ENCODE data around the gene DHX57. TPM values are rescaled to one million over a fixed set of nuclear protein-coding genes. Genes with fewer than 3 reads are reported as not detected.
"Not testable (repeated sequence)": the region's sequence is repeated elsewhere in the genome, so short reads cannot be mapped to it uniquely, and the experiment has no call there.

The DHX57 gene
- total RNA-seq, 2 experiments from 2014 or later: 12.1 to 12.8 TPM

GRCh38 chr2:38808677-38809076 is 67.1 kb downstream of the DHX57 start:
- ChIA-PET POLR2A (interaction anchor here (0.6 kb wide), 1 partner anchor 748 kb away, joined by 3 read pairs; no protein-coding TSS in a partner anchor), CTCF (no interaction called here)
- no peaks in the 10 kb centered on the region for H3K27me3 Mint-ChIP-seq

GRCh38 chr2:38806733-38807059 is 69.0 kb downstream of the DHX57 start:
- POLR2A ChIA-PET: interaction anchor here (0.6 to 2.8 kb wide), 2 partner anchors 56 to 140 kb away, joined by 3 to 11 read pairs; partner anchors contain the start of gene SRSF7
- CTCF ChIA-PET: no interaction called here
- no peak for DNase-seq
- H3K36me3 Mint-ChIP-seq (ENCODE audit: low read depth): no peaks in the 10 kb centered on the region
- H3K4me1 Mint-ChIP-seq: no peaks in the 10 kb centered on the region
- no peaks in the 10 kb centered on the region for H3K9me3 Mint-ChIP-seq
- no peak overlapping the region for H3K4me3 Mint-ChIP-seq
- no peak overlapping the region for H3K27ac Mint-ChIP-seq
- no peaks in the 10 kb centered on the region for H3K27me3 Mint-ChIP-seq

More at GRCh38 chr2:38808677-38809076, 67.1 kb downstream of the DHX57 start:
- no peak overlapping the region for H3K4me3 Mint-ChIP-seq
- H3K36me3 Mint-ChIP-seq (ENCODE audit: low read depth): no peaks in the 10 kb centered on the region
- no peak overlapping the region for H3K27ac Mint-ChIP-seq
- no peaks in the 10 kb centered on the region for H3K9me3 Mint-ChIP-seq
- no peak for DNase-seq
- no peaks in the 10 kb centered on the region for H3K4me1 Mint-ChIP-seq

- no peaks in the 10 kb centered on the region for H3K36me3 Mint-ChIP-seq (ENCODE audit: low read depth)
- no peaks in the 10 kb centered on the region for H3K4me1 Mint-ChIP-seq
- DNase-seq: peak; percentile 18
- POLR2A ChIA-PET: interaction anchor here (0.6 to 2.8 kb wide), 2 partner anchors 55 to 139 kb away, joined by 3 to 11 read pairs; partner anchors contain the start of gene SRSF7
- H3K9me3 Mint-ChIP-seq: no peaks in the 10 kb centered on the region
- no peak overlapping the region for H3K4me3 Mint-ChIP-seq
- no peak overlapping the region for H3K27ac Mint-ChIP-seq
- CTCF ChIA-PET: no interaction called here
- H3K27me3 Mint-ChIP-seq: no peaks in the 10 kb centered on the region
These were observed 69.6 kb downstream of the DHX57 start for GRCh38 chr2:38806015-38806732.

GRCh38 chr2:38797953-38798352 is 77.8 kb downstream of the DHX57 start:
- POLR2A ChIA-PET: no interaction called here
- no peak for DNase-seq
- Mint-ChIP-seq H3K36me3 (ENCODE audit: low read depth) (peaks cover 4% of the 10 kb centered on the region), H3K27me3 (no peaks in the 10 kb centered on the region), H3K27ac (no peak overlapping the region), H3K4me1 (no peaks in the 10 kb centered on the region), H3K4me3 (no peak overlapping the region), H3K9me3 (no peaks in the 10 kb centered on the region)
- CTCF ChIA-PET: no interaction called here

GRCh38 chr2:38797250-38797676 is 78.5 kb downstream of the DHX57 start:
- POLR2A ChIA-PET: no interaction called here

GRCh38 chr2:38795016-38795415 is 80.7 kb downstream of the DHX57 start:
- H3K4me3 Mint-ChIP-seq; H3K4me1 Mint-ChIP-seq; DNase-seq; CTCF ChIA-PET; H3K9me3 Mint-ChIP-seq; H3K27ac Mint-ChIP-seq; H3K27me3 Mint-ChIP-seq; H3K36me3 Mint-ChIP-seq (ENCODE audit: low read depth): not testable (repeated sequence)
- POLR2A ChIA-PET: interaction anchor here (1.7 kb wide), 1 partner anchor 10 kb away, joined by 3 read pairs; no protein-coding TSS in a partner anchor

More at GRCh38 chr2:38797250-38797676, 78.5 kb downstream of the DHX57 start:
- no peak overlapping the region for H3K4me3 Mint-ChIP-seq
- H3K27ac Mint-ChIP-seq: no peak overlapping the region
- peaks cover 4% of the 10 kb centered on the region for H3K36me3 Mint-ChIP-seq (ENCODE audit: low read depth)
- no peak for DNase-seq
- CTCF ChIA-PET: no interaction called here
- no peaks in the 10 kb centered on the region for H3K4me1 Mint-ChIP-seq
- no peaks in the 10 kb centered on the region for H3K9me3 Mint-ChIP-seq
- no peaks in the 10 kb centered on the region for H3K27me3 Mint-ChIP-seq

- H3K27ac Mint-ChIP-seq: no peak overlapping the region
- H3K9me3 Mint-ChIP-seq: no peaks in the 10 kb centered on the region
- H3K36me3 Mint-ChIP-seq (ENCODE audit: low read depth): peaks cover 4% of the 10 kb centered on the region
- H3K4me1 Mint-ChIP-seq: no peaks in the 10 kb centered on the region
- ChIA-PET CTCF (no interaction called here), POLR2A (interaction anchor here (1.7 kb wide), 1 partner anchor 11 kb away, joined by 3 read pairs; no protein-coding TSS in a partner anchor)
- H3K4me3 Mint-ChIP-seq: no peak overlapping the region
- no peaks in the 10 kb centered on the region for H3K27me3 Mint-ChIP-seq
- no peak for DNase-seq
These were observed 81.3 kb downstream of the DHX57 start for GRCh38 chr2:38794235-38794946.

- no peak for DNase-seq
- Mint-ChIP-seq H3K36me3 (ENCODE audit: low read depth) (peaks cover 4% of the 10 kb centered on the region), H3K27ac (no peak overlapping the region), H3K4me3 (no peak overlapping the region), H3K4me1 (no peaks in the 10 kb centered on the region), H3K9me3 (no peaks in the 10 kb centered on the region), H3K27me3 (no peaks in the 10 kb centered on the region)
- ChIA-PET POLR2A (no interaction called here), CTCF (interaction anchor here (0.6 kb wide), 1 partner anchor 431 kb away, joined by 6 read pairs; no protein-coding TSS in a partner anchor)
These were observed 82.2 kb downstream of the DHX57 start for GRCh38 chr2:38793511-38793910.

GRCh38 chr2:38792751-38793150 is 83.0 kb downstream of the DHX57 start:
- Mint-ChIP-seq H3K9me3 (no peaks in the 10 kb centered on the region), H3K4me3 (no peak overlapping the region), H3K27ac (no peak overlapping the region), H3K36me3 (ENCODE audit: low read depth) (peaks cover 4% of the 10 kb centered on the region), H3K27me3 (no peaks in the 10 kb centered on the region), H3K4me1 (no peaks in the 10 kb centered on the region)
- ChIA-PET CTCF (no interaction called here), POLR2A (no interaction called here)
- no peak for DNase-seq

GRCh38 chr2:38792321-38792720 is 83.4 kb downstream of the DHX57 start:
- H3K27ac Mint-ChIP-seq; H3K4me1 Mint-ChIP-seq; H3K27me3 Mint-ChIP-seq; POLR2A ChIA-PET; CTCF ChIA-PET; H3K4me3 Mint-ChIP-seq; H3K9me3 Mint-ChIP-seq; H3K36me3 Mint-ChIP-seq (ENCODE audit: low read depth); DNase-seq: not testable (repeated sequence)

- Mint-ChIP-seq H3K27ac (no peak overlapping the region), H3K4me1 (peaks cover 1% of the 10 kb centered on the region), H3K36me3 (ENCODE audit: low read depth) (no peaks in the 10 kb centered on the region), H3K27me3 (no peaks in the 10 kb centered on the region), H3K4me3 (no peak overlapping the region), H3K9me3 (no peaks in the 10 kb centered on the region)
- ChIA-PET POLR2A (no interaction called here), CTCF (no interaction called here)
- no peak for DNase-seq
These were observed 84.0 kb downstream of the DHX57 start for GRCh38 chr2:38791744-38792143.

- POLR2A ChIA-PET: interaction anchor here (0.7 kb wide), 1 partner anchor 11 kb away, joined by 3 read pairs; no protein-coding TSS in a partner anchor
- Mint-ChIP-seq H3K27ac (no peak overlapping the region), H3K9me3 (no peaks in the 10 kb centered on the region), H3K36me3 (ENCODE audit: low read depth) (no peaks in the 10 kb centered on the region), H3K4me3 (no peak overlapping the region), H3K27me3 (no peaks in the 10 kb centered on the region), H3K4me1 (peaks cover 1% of the 10 kb centered on the region)
- DNase-seq: no peak
- CTCF ChIA-PET: interaction anchor here (0.9 to 1.3 kb wide), 2 partner anchors 8 to 45 kb away, joined by 3 read pairs; no protein-coding TSS in a partner anchor
These were observed 86.0 kb downstream of the DHX57 start for GRCh38 chr2:38789691-38790090.

- no peaks in the 10 kb centered on the region for H3K9me3 Mint-ChIP-seq
- POLR2A ChIA-PET: no interaction called here
- CTCF ChIA-PET: no interaction called here
These were observed 87.4 kb downstream of the DHX57 start for GRCh38 chr2:38788306-38788705.

More at GRCh38 chr2:38788306-38788705, 87.4 kb downstream of the DHX57 start:
- H3K27ac Mint-ChIP-seq: no peak overlapping the region
- no peak overlapping the region for H3K4me3 Mint-ChIP-seq
- no peak for DNase-seq
- peaks cover 1% of the 10 kb centered on the region for H3K4me1 Mint-ChIP-seq
- no peaks in the 10 kb centered on the region for H3K36me3 Mint-ChIP-seq (ENCODE audit: low read depth)
- no peaks in the 10 kb centered on the region for H3K27me3 Mint-ChIP-seq

All from activated CD4-positive, alpha-beta memory T cell treated with anti-CD3 and anti-CD28 coated beads, Interleukin-2, amount 10 ng/mL, durations not matched to agents 7 days and 5 days (primary cell).